Activated naive CD8-positive, alpha-beta T cell treated with anti-CD3 and anti-CD28 coated beads, Interleukin-2, amount 50 U/mL, for 16 hours (primary cell): Measurements from ENCODE around the gene PPP1R3D.
"Not testable (repeated sequence)": the region's sequence is repeated elsewhere in the genome, so short reads cannot be mapped to it uniquely, and the experiment has no call there.

Experiments
- DNase-seq: peaks from one replicate; pipeline ENCODE4 v3.0.0-alpha.2; 2020; ENCODE audit warnings: low read depth, low spot score

The PPP1R3D gene

GRCh38 chr20:59925359-59925758, 14.7 kb downstream of the PPP1R3D start:
- DNase-seq, result no peak

- no peak for DNase-seq
These were observed 16.6 kb downstream of the PPP1R3D start for GRCh38 chr20:59923514-59923913.

- no peak for DNase-seq
These were observed 19.2 kb downstream of the PPP1R3D start for GRCh38 chr20:59920944-59921343.

GRCh38 chr20:59912609-59913008, 27.5 kb downstream of the PPP1R3D start:
- DNase-seq, result no peak

GRCh38 chr20:59911041-59911440, 29.1 kb downstream of the PPP1R3D start:
- DNase-seq, result no peak

GRCh38 chr20:59908855-59909254, 31.2 kb downstream of the PPP1R3D start:
- DNase-seq, result no peak

- no peak for DNase-seq
These were observed 36.5 kb downstream of the PPP1R3D start for GRCh38 chr20:59903621-59904020.

GRCh38 chr20:59902470-59902869, 37.6 kb downstream of the PPP1R3D start:
- DNase-seq, result no peak

GRCh38 chr20:59895908-59896307, 44.2 kb downstream of the PPP1R3D start:
- DNase-seq, result no peak

GRCh38 chr20:59891581-59891980, 48.5 kb downstream of the PPP1R3D start:
- DNase-seq, result no peak

GRCh38 chr20:59890035-59890434, 50.1 kb downstream of the PPP1R3D start:
- DNase-seq, result not testable (repeated sequence)

- DNase-seq, result no peak
These were observed 52.1 kb downstream of the PPP1R3D start for GRCh38 chr20:59888050-59888449.
